Keratinocyte (primary cell): ENCODE data around the gene CABP2. TPM values are rescaled to one million over a fixed set of nuclear protein-coding genes. Genes with fewer than 3 reads are reported as not detected.

Source experiments
- DNase-seq: peaks from one replicate; pipeline ENCODE4 v3.0.0-alpha.2; 2011; ENCODE audit warnings: low read depth, missing footprints, low spot score
- FAIRE-seq: peaks from 2 replicates; lab custom pipeline; 2011; peaks lifted over from hg19 to GRCh38; lab: Jason Lieb, UNC
- H2AFZ ChIP-seq: 2 replicates; pipeline ENCODE4 v1.6.0; 2012; ENCODE audit warnings: low read length, control low read depth, inconsistent platforms; ENCODE audit not compliant: control insufficient read depth
- H3K27ac ChIP-seq: 2 replicates; pipeline ENCODE4 v1.5.1; 2011; ENCODE audit warnings: low read length; ENCODE audit not compliant: control insufficient read depth, insufficient read depth
- H3K27me3 ChIP-seq: 3 replicates; pipeline ENCODE4 v1.6.0; 2011; ENCODE audit warnings: low read length; ENCODE audit not compliant: control insufficient read depth, insufficient read depth; ENCODE audit errors: extremely low read depth
- H3K36me3 ChIP-seq, 2 experiments: 2 replicates in 1 of 2; 3 replicates in 1 of 2; pipeline ENCODE4 v1.5.1; 2011; ENCODE audit warnings: low read length in 2 of 2, mild to moderate bottlenecking in 1 of 2; ENCODE audit not compliant: control insufficient read depth in 2 of 2, insufficient read depth in 2 of 2; ENCODE audit errors: extremely low read depth in 1 of 2
- H3K4me1 ChIP-seq: 3 replicates; pipeline ENCODE4 v1.5.1; 2011; ENCODE audit warnings: low read length; ENCODE audit not compliant: control insufficient read depth, insufficient read depth; ENCODE audit errors: extremely low read depth
- H3K4me2 ChIP-seq: 3 replicates; pipeline ENCODE4 v1.6.0; 2011; ENCODE audit warnings: low read depth, low read length; ENCODE audit not compliant: control insufficient read depth, insufficient read depth; ENCODE audit errors: extremely low read depth
- H3K4me3 ChIP-seq, 3 experiments: fragments of 200-600 bp in 1 of 3; sonication (generic) in 1 of 3; 2 replicates in 2 of 3; 3 replicates in 1 of 3; pipeline ENCODE4 v1.5.1; 2011 to 2016; ENCODE audit warnings: low read length in 3 of 3, mild to moderate bottlenecking in 3 of 3, control low read depth in 2 of 3, inconsistent platforms in 1 of 3, low read depth in 1 of 3, mixed read lengths in 1 of 3, mixed run types in 1 of 3, moderate library complexity in 1 of 3; ENCODE audit not compliant: control insufficient read depth in 2 of 3, insufficient read depth in 2 of 3; ENCODE audit errors: extremely low read depth in 1 of 3
- H3K79me2 ChIP-seq: 2 replicates; pipeline ENCODE4 v1.6.0; 2012; ENCODE audit warnings: low read length; ENCODE audit not compliant: control insufficient read depth, insufficient read depth
- H3K9ac ChIP-seq: 3 replicates; pipeline ENCODE4 v1.6.0; 2011; ENCODE audit warnings: low read length; ENCODE audit not compliant: control insufficient read depth, insufficient read depth; ENCODE audit errors: extremely low read depth
- H3K9me1 ChIP-seq: 3 replicates; pipeline ENCODE4 v1.6.0; 2011; ENCODE audit warnings: low read length; ENCODE audit not compliant: control insufficient read depth, insufficient read depth; ENCODE audit errors: extremely low read depth
- H3K9me3 ChIP-seq: 2 replicates; pipeline ENCODE4 v1.5.1; 2012; ENCODE audit warnings: low read depth, low read length; ENCODE audit not compliant: control insufficient read depth
- H4K20me1 ChIP-seq: 3 replicates; pipeline ENCODE4 v1.6.0; 2011; ENCODE audit warnings: low read length; ENCODE audit not compliant: control insufficient read depth, insufficient read depth; ENCODE audit errors: extremely low read depth
- CTCF ChIP-seq, 3 experiments: IDR thresholded peaks in 1 of 3; conservative IDR thresholded peaks in 1 of 3; optimal IDR thresholded peaks in 1 of 3; 2 replicates in 2 of 3; 3 replicates in 1 of 3; pipeline versions ENCODE3 to v1.5.1; 2011; ENCODE audit warnings: low read length in 3 of 3, mild to moderate bottlenecking in 3 of 3, moderate library complexity in 2 of 3, control low read depth in 1 of 3, inconsistent platforms in 1 of 3; ENCODE audit not compliant: insufficient read depth in 2 of 3; ENCODE audit errors: extremely low read depth in 1 of 3
- EZH2 ChIP-seq: IDR thresholded peaks from one replicate; pipeline ENCODE4 v1.6.1; 2012; ENCODE audit warnings: inconsistent platforms, mild to moderate bottlenecking, low read length, moderate library complexity
- dilution Hi-C: fragments of 300-500 bp; cut with MboI; formaldehyde crosslinking; loops from one replicate; pipeline ENCODE4 v1.7.0; 2020; ENCODE audit warnings: low sequenced_read_pairs; ENCODE audit not compliant: extremely low pct_ligation_motif_present
- polyA plus RNA-seq, 5 experiments: library from polyadenylated mRNA; depleted of rRNA in 3 of 5; stranded (reverse) in 3 of 5; stranded (forward) in 1 of 5; unstranded in 1 of 5; fragments of >200 nt; gene quantifications; 1 replicate in 1 of 5; 2 replicates in 3 of 5; 3 replicates in 1 of 5; pipeline versions ENCODE4 v1.2.1 to v1.2.3, GENCODE V29; 2011 to 2012; ENCODE audit warnings: missing spikeins in 2 of 5, low read depth in 1 of 5, low replicate concordance in 1 of 5

CABP2 gene
- polyA plus RNA-seq, 1 donor (not counting 4 experiments of a cell fraction or from before 2014, with no cell fraction given) = not detected

- dilution Hi-C loops = no loop called here
- DNase-seq (no peak), FAIRE-seq (no peak)
Observed at GRCh38 chr11:67519726-67520125, 3.5 kb downstream of the CABP2 start.

DNA sequence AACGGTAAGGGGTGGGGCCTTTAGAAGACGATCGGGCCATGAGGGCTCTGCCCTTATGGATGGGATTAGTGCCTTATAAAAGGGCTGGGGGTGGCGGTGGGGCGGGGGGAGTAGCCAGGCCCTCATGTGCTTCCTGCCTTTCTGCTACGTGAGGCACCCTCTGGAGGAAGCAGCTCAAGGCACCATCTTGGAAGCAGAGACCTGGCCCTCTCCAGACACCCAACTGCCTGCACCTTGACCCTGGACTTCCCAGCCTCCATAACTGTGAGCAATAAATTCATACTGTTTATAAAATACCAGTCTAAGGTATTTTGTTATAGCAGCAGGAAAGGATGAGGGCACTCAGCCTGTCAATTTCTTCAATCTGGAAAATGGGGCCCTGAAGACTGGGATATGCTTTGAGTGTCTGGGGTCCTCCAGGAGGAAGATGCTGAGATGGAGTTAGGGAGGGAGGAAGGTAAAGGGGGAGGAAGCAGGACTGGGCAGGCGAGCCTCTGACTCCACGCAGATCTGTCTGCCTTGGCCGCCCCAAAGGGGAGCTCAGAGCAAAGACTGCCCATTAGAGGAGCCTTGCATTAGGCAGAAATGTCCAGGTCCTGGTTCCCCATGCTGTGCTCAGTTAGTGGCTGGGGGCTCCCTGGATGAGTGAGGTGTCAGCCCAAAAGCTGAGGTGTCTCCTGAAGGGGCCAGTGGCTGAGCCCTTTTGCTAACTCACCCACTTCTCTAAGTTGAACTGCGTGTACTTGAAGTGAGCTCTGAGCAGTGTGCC, 5.3 kb downstream of the CABP2 start:
- H2AFZ ChIP-seq = no peak overlapping the region
- TF ChIP-seq EZH2 (no peak), CTCF (optimal IDR thresholded peaks at IDR 0.05 in 1 of 3, IDR thresholded peaks at IDR 0.05 in 1 of 3, conservative IDR thresholded peaks at IDR 0.05 in 1 of 3; ENCODE audit: extremely low read depth in 1 of 3, insufficient read depth in 2 of 3, low read length in 3 of 3) (no peak)
- no peak overlapping the region for H3K4me2 ChIP-seq
- H3K9ac ChIP-seq = no peak overlapping the region
- H3K27me3 ChIP-seq = no peaks in the 10 kb centered on the region
- no peaks in the 10 kb centered on the region for H3K9me1 ChIP-seq
- no peaks in the 10 kb centered on the region for H3K9me3 ChIP-seq
- H3K4me1 ChIP-seq = no peaks in the 10 kb centered on the region
- dilution Hi-C loops = no loop called here
- no peak overlapping the region for H3K4me3 ChIP-seq
- H3K27ac ChIP-seq = no peak overlapping the region
- no peaks in the 10 kb centered on the region for H4K20me1 ChIP-seq
- FAIRE-seq (no peak), DNase-seq (no peak)
- H3K36me3 ChIP-seq = no peaks in the 10 kb centered on the region
- no peaks in the 10 kb centered on the region for H3K79me2 ChIP-seq

More at GRCh38 chr11:67519726-67520125, 3.5 kb downstream of the CABP2 start:
- TF ChIP-seq CTCF (optimal IDR thresholded peaks at IDR 0.05 in 1 of 3, IDR thresholded peaks at IDR 0.05 in 1 of 3, conservative IDR thresholded peaks at IDR 0.05 in 1 of 3; ENCODE audit: extremely low read depth in 1 of 3, insufficient read depth in 2 of 3, low read length in 3 of 3) = no peak
- TF ChIP-seq EZH2 = no peak
- Histone ChIP-seq H3K4me1 (no peaks in the 10 kb centered on the region), H3K27ac (no peak overlapping the region), H3K79me2 (no peaks in the 10 kb centered on the region), H4K20me1 (no peaks in the 10 kb centered on the region), H3K36me3 (no peaks in the 10 kb centered on the region), H3K9me1 (no peaks in the 10 kb centered on the region), H3K27me3 (no peaks in the 10 kb centered on the region), H3K4me3 (no peak overlapping the region), H3K9ac (no peak overlapping the region), H3K9me3 (no peaks in the 10 kb centered on the region), H2AFZ (no peak overlapping the region), H3K4me2 (no peak overlapping the region)
